H9 (cell line): ENCODE measurements around the gene TTBK1. TPM values are rescaled to one million over a fixed set of nuclear protein-coding genes. Genes with fewer than 3 reads are reported as not detected.

Experiments
- DNase-seq: peaks from one replicate; pipeline ENCODE4 v3.0.0-alpha.2; 2017
- H2AFZ ChIP-seq: one replicate; pipeline ENCODE4 v1.6.1; 2013; ENCODE audit warnings: mild to moderate bottlenecking, low read length, control low read depth, moderate library complexity
- H2AK5ac ChIP-seq: 2 replicates; pipeline ENCODE4 v1.6.1; 2013; ENCODE audit warnings: low read length, control low read depth, mixed read lengths; ENCODE audit not compliant: insufficient read length
- H2BK120ac ChIP-seq: one replicate; pipeline ENCODE4 v1.6.1; 2013; ENCODE audit warnings: low read depth, mild to moderate bottlenecking, low read length, control low read depth, inconsistent platforms; ENCODE audit not compliant: poor library complexity, severe bottlenecking
- H2BK12ac ChIP-seq: 2 replicates; pipeline ENCODE4 v1.6.1; 2013; ENCODE audit warnings: low read length, control low read depth, mixed read lengths, low read depth; ENCODE audit not compliant: insufficient read length
- H2BK15ac ChIP-seq: 2 replicates; pipeline ENCODE4 v1.6.1; 2013; ENCODE audit warnings: low read depth, low read length, control low read depth
- H2BK20ac ChIP-seq: one replicate; pipeline ENCODE4 v1.6.1; 2013; ENCODE audit warnings: low read depth, mild to moderate bottlenecking, low read length, control low read depth, inconsistent platforms; ENCODE audit not compliant: poor library complexity, severe bottlenecking
- H2BK5ac ChIP-seq: 2 replicates; pipeline ENCODE4 v1.6.1; 2013; ENCODE audit warnings: low read length, control low read depth, mixed read lengths; ENCODE audit not compliant: insufficient read length
- H3K14ac ChIP-seq: 2 replicates; pipeline ENCODE4 v1.6.1; 2013; ENCODE audit warnings: low read length, control low read depth; ENCODE audit not compliant: insufficient read depth
- H3K18ac ChIP-seq: 2 replicates; pipeline ENCODE4 v1.6.1; 2013; ENCODE audit warnings: low read depth, mild to moderate bottlenecking, mixed read lengths, low read length, control low read depth; ENCODE audit not compliant: insufficient read length
- H3K23ac ChIP-seq: 2 replicates; pipeline ENCODE4 v1.6.1; 2013; ENCODE audit warnings: low read length, control low read depth, mixed read lengths, low read depth; ENCODE audit not compliant: insufficient read length
- H3K23me2 ChIP-seq: 2 replicates; pipeline ENCODE4 v1.6.1; 2013; ENCODE audit warnings: low read depth, mild to moderate bottlenecking, mixed read lengths, low read length, control low read depth; ENCODE audit not compliant: insufficient read length, poor library complexity, severe bottlenecking
- H3K27ac ChIP-seq: 2 replicates; pipeline ENCODE4 v1.5.1; 2013; ENCODE audit warnings: low read length, control low read depth, mixed read lengths, low read depth; ENCODE audit not compliant: insufficient read length
- H3K27me3 ChIP-seq: 2 replicates; pipeline ENCODE4 v1.6.1; 2013; ENCODE audit warnings: low read length, control low read depth, inconsistent platforms; ENCODE audit not compliant: insufficient read depth
- H3K4ac ChIP-seq: 2 replicates; pipeline ENCODE4 v1.6.1; 2013; ENCODE audit warnings: low read depth, mild to moderate bottlenecking, control low read depth, inconsistent platforms, low read length, moderate library complexity
- H3K4me1 ChIP-seq: 2 replicates; pipeline ENCODE4 v1.6.1; 2013; ENCODE audit warnings: low read length, control low read depth, inconsistent platforms; ENCODE audit not compliant: insufficient read depth
- H3K4me2 ChIP-seq: 2 replicates; pipeline ENCODE4 v1.6.1; 2013; ENCODE audit warnings: low read length, control low read depth, mixed read lengths; ENCODE audit not compliant: insufficient read length, insufficient read depth
- H3K56ac ChIP-seq: 2 replicates; pipeline ENCODE4 v1.6.1; 2013; ENCODE audit warnings: low read depth, mild to moderate bottlenecking, mixed read lengths, low read length, control low read depth; ENCODE audit not compliant: insufficient read length
- H3K79me1 ChIP-seq: 2 replicates; pipeline ENCODE4 v1.6.1; 2013; ENCODE audit warnings: low read depth, mild to moderate bottlenecking, moderate library complexity, low read length, control low read depth, inconsistent platforms; ENCODE audit not compliant: insufficient read depth, poor library complexity, severe bottlenecking
- H3K79me2 ChIP-seq: 2 replicates; pipeline ENCODE4 v1.6.1; 2013; ENCODE audit warnings: low read length, control low read depth, inconsistent platforms; ENCODE audit not compliant: insufficient read depth
- H3K9ac ChIP-seq: 2 replicates; pipeline ENCODE4 v1.6.1; 2013; ENCODE audit warnings: low read length, control low read depth, mixed read lengths; ENCODE audit not compliant: insufficient read length; ENCODE audit errors: extremely low read depth
- H3K9me3 ChIP-seq: one replicate; pipeline ENCODE4 v1.6.1; 2013; ENCODE audit warnings: low read depth, low read length, inconsistent platforms; ENCODE audit not compliant: control insufficient read depth
- H3T11ph ChIP-seq: one replicate; pipeline ENCODE4 v1.6.1; 2013; ENCODE audit warnings: mild to moderate bottlenecking, low read length, control low read depth, inconsistent platforms
- H4K20me1 ChIP-seq: one replicate; pipeline ENCODE4 v1.6.1; 2013; ENCODE audit not compliant: control insufficient read depth, insufficient read length, insufficient read depth
- H4K5ac ChIP-seq: 2 replicates; pipeline ENCODE4 v1.6.1; 2013; ENCODE audit warnings: low read depth, mild to moderate bottlenecking, mixed read lengths, low read length, control low read depth; ENCODE audit not compliant: insufficient read length
- H4K8ac ChIP-seq: replicated peaks from 2 replicates; pipeline ENCODE4 v1.6.1; 2013; ENCODE audit warnings: low read length, control low read depth, mixed read lengths, low read depth; ENCODE audit not compliant: insufficient read length
- H4K91ac ChIP-seq: 2 replicates; pipeline ENCODE4 v1.6.1; 2013; ENCODE audit warnings: low read depth, mild to moderate bottlenecking, moderate library complexity, mixed read lengths, low read length, control low read depth; ENCODE audit not compliant: insufficient read length
- H3K27ac Mint-ChIP-seq, 3 experiments: 2 replicates in 2 of 3; 3 replicates in 1 of 3; pipeline ENCODE4 v1.8.0; 2020 to 2021; ENCODE audit warnings: mixed read lengths in 3 of 3, mild to moderate bottlenecking in 1 of 3, moderate library complexity in 1 of 3
- H3K27me3 Mint-ChIP-seq: 2 replicates; pipeline ENCODE4 v1.8.0; 2021; ENCODE audit warnings: low read depth, mild to moderate bottlenecking, moderate library complexity, mixed read lengths
- H3K36me3 Mint-ChIP-seq, 3 experiments: 2 replicates in 2 of 3; 3 replicates in 1 of 3; pipeline ENCODE4 v1.8.0; 2020 to 2021; ENCODE audit warnings: low read depth in 3 of 3, mixed read lengths in 3 of 3; ENCODE audit not compliant: insufficient read depth in 1 of 3
- H3K4me1 Mint-ChIP-seq, 2 experiments: 2 replicates each; pipeline ENCODE4 v1.8.0; 2020; ENCODE audit warnings: mixed read lengths in 2 of 2
- H3K4me3 Mint-ChIP-seq, 2 experiments: 2 replicates in 1 of 2; 3 replicates in 1 of 2; pipeline ENCODE4 v1.8.0; 2020 to 2021; ENCODE audit warnings: mild to moderate bottlenecking in 2 of 2, mixed read lengths in 2 of 2, moderate library complexity in 1 of 2
- H3K9me3 Mint-ChIP-seq, 2 experiments: 2 replicates in 1 of 2; 3 replicates in 1 of 2; pipeline ENCODE4 v1.8.0; 2020; ENCODE audit warnings: mild to moderate bottlenecking in 2 of 2, mixed read lengths in 2 of 2, moderate library complexity in 1 of 2
- CTCF ChIP-seq: fragments of 200-600 bp; sonication (generic); conservative IDR thresholded peaks from 3 replicates; pipeline ENCODE4 v1.8.0; 2021; ENCODE audit warnings: antibody characterized with exemption, mild to moderate bottlenecking
- WGBS: extraction: QIAGEN DNeasy Blood & Tissue Kit; methylation state at CpG from one replicate; pipeline ENCODE4 v1.1.7; 2013; ENCODE audit warnings: missing lambda C conversion rate, low lambda C conversion rate, mixed read lengths; ENCODE audit not compliant: insufficient read length; ENCODE audit errors: extremely low coverage; 5-methylcytosine and 5-hydroxymethylcytosine counted together
- total RNA-seq: library from RNA; stranded (reverse); gene quantifications from 2 replicates; pipeline ENCODE4 v1.2.1, GENCODE V29; 2021

TTBK1 gene
- total RNA-seq, 1 experiment from 2014 or later, result 1.6 TPM

- H2BK12ac ChIP-seq, result no peak overlapping the region
- no peaks in the 10 kb centered on the region for H3K23me2 ChIP-seq
- no peak overlapping the region for H3K4me3 Mint-ChIP-seq
- no peaks in the 10 kb centered on the region for H3K79me2 ChIP-seq
- no peaks in the 10 kb centered on the region for H3K9me3 Mint-ChIP-seq
- H3K27ac ChIP-seq, result no peak overlapping the region
- H3K23ac ChIP-seq, result no peak overlapping the region
- no peak overlapping the region for H3K18ac ChIP-seq
- no peak overlapping the region for H2AFZ ChIP-seq
- H2BK120ac ChIP-seq, result no peak overlapping the region
- no peak overlapping the region for H2BK15ac ChIP-seq
- H3K36me3 Mint-ChIP-seq, result peaks cover 9 to 36% (median 19%) of the 10 kb centered on the region in 3 experiments
- WGBS, result no CpG with 5 or more reads among the region's 15 CpGs
- H4K91ac ChIP-seq, result no peak overlapping the region
- H3K4me1 ChIP-seq, result no peaks in the 10 kb centered on the region; the same call in 1 of the 2 replicates
- no peak overlapping the region for H3T11ph ChIP-seq
- H3K4me2 ChIP-seq, result no peak overlapping the region
- H2BK5ac ChIP-seq, result no peak overlapping the region
- H3K4me1 Mint-ChIP-seq, result peaks cover 3 to 13% of the 10 kb centered on the region in 2 experiments
- no peaks in the 10 kb centered on the region for H4K20me1 ChIP-seq
- H3K56ac ChIP-seq, result no peak overlapping the region
- no peak overlapping the region for H4K5ac ChIP-seq
- H3K27me3 Mint-ChIP-seq, result peaks cover 2% of the 10 kb centered on the region; the same call in 1 of the 2 replicates
- no peaks in the 10 kb centered on the region for H3K27me3 ChIP-seq
- no peak for TF ChIP-seq CTCF
- H3K27ac Mint-ChIP-seq, result peak overlapping the region in 2 of 3 experiments; percentile 30 to 66; a peak in 5 of 7 replicates
- DNase-seq, result no peak
- no peak overlapping the region for H2AK5ac ChIP-seq
- H3K9me3 ChIP-seq, result no peaks in the 10 kb centered on the region
- H3K4ac ChIP-seq, result no peak overlapping the region
- no peak overlapping the region for H3K14ac ChIP-seq
- no peak overlapping the region for H3K9ac ChIP-seq
- H2BK20ac ChIP-seq, result no peak overlapping the region
- no peak overlapping the region for H4K8ac ChIP-seq
- no peaks in the 10 kb centered on the region for H3K79me1 ChIP-seq
Measured at GRCh38 chr6:43222418-43223059, 20.7 kb upstream of the TTBK1 start.
